Heart left ventricle (tissue), 16 donors: Measurements from ENCODE around the gene BANK1. TPM values are rescaled to one million over a fixed set of nuclear protein-coding genes. Genes with fewer than 3 reads are reported as not detected.

Experiments used
- ATAC-seq, 4 donors: fragments of 200-7000 bp; cut with Tn5 transposase; one replicate each; pipeline ENCODE4 v1.9.1; 2020 to 2022; ENCODE audit warnings: moderate library complexity in 4 of 4, mild to moderate bottlenecking in 3 of 4, moderate number of reproducible peaks in 1 of 4
- DNase-seq, 5 donors: peaks; one replicate each; pipeline ENCODE4 v3.0.0-alpha.2; 2020
- H3K27ac ChIP-seq, 12 donors: fragments of 200-600 bp; sonication (generic) in 4 of 12; one replicate each; pipeline versions ENCODE4 v1.5.0 to v1.8.0; 2016 to 2022; ENCODE audit warnings: mild to moderate bottlenecking in 2 of 12
- H3K27me3 ChIP-seq, 9 donors: fragments of 200-600 bp; sonication (generic) in 2 of 9; one replicate each; pipeline versions ENCODE4 v1.5.1 to v1.8.0; 2016 to 2022; ENCODE audit warnings: mild to moderate bottlenecking in 3 of 9
- H3K36me3 ChIP-seq, 9 donors: fragments of 200-600 bp; sonication (generic) in 2 of 9; one replicate each; pipeline versions ENCODE4 v1.5.0 to v1.8.0; 2018 to 2022; ENCODE audit warnings: mild to moderate bottlenecking in 2 of 9
- H3K4me1 ChIP-seq, 12 donors: fragments of 200-600 bp; sonication (generic) in 4 of 12; one replicate each; pipeline versions ENCODE4 v1.5.0 to v1.8.0; 2016 to 2022; ENCODE audit warnings: mild to moderate bottlenecking in 3 of 12
- H3K4me3 ChIP-seq, 12 donors: fragments of 200-600 bp; sonication (generic) in 4 of 12; one replicate each; pipeline versions ENCODE4 v1.5.0 to v1.8.0; 2017 to 2022; ENCODE audit warnings: mild to moderate bottlenecking in 9 of 12, moderate library complexity in 4 of 12
- H3K9me3 ChIP-seq, 12 donors: fragments of 200-600 bp; sonication (generic) in 4 of 12; one replicate each; pipeline versions ENCODE4 v1.5.0 to v1.8.0; 2016 to 2022; ENCODE audit warnings: mild to moderate bottlenecking in 1 of 12
- CTCF ChIP-seq, 12 donors: fragments of 200-600 bp; sonication (generic) in 4 of 12; IDR thresholded peaks; one replicate each; pipeline versions ENCODE4 v1.5.0 to v1.8.0; 2018 to 2022; ENCODE audit warnings: antibody characterized with exemption in 12 of 12, mild to moderate bottlenecking in 5 of 12
- POLR2A ChIP-seq, 2 donors: fragments of 450-650 bp; IDR thresholded peaks; one replicate each; pipeline ENCODE4 v1.6.1; 2017; ENCODE audit warnings: antibody characterized with exemption in 2 of 2, mild to moderate bottlenecking in 2 of 2, moderate library complexity in 2 of 2
- WGBS, 4 donors: extraction: QIAGEN DNeasy Blood & Tissue Kit in 2 of 4; methylation state at CpG; one replicate each; pipeline versions ENCODE4 v1.1.5 to v1.1.7; 2013 to 2018; 5-methylcytosine and 5-hydroxymethylcytosine counted together
- intact Hi-C, 10 donors: fragments of 100-400 bp; cut with DNase I; formaldehyde crosslinking; loops; one replicate each; pipeline versions ENCODE4 v1.11.1 to v1.14.2; 2022
- polyA plus RNA-seq, 2 donors: library from polyadenylated mRNA; stranded (reverse); fragments of 200-250 nt; gene quantifications; one replicate each; pipeline ENCODE4 v1.2.3, GENCODE V29; 2013
- total RNA-seq, 9 donors: library from RNA; depleted of rRNA in 2 of 9; stranded (reverse); fragments of >200 nt in 2 of 9; fragmentation: NEBNext Ultra II Directional in 3 of 9; extraction: Animal tissue kit (Norgen Biotek cat#: 25700) in 3 of 9; gene quantifications; one replicate each; pipeline versions ENCODE4 v1.1.0 to v1.2.4, GENCODE V29; 2016 to 2023
- donor health status: ischemic (EF 13 %, LVEDD 7.1; RV severe dilation, severe dysfunction).
- donor health status: healthy with polysubstance abuse.
- donor health status: DM: no; HTN: yes; CAD: no.
- donor health status: DM: no; HTN: no; CAD: no.
- donor health status: ischemic (EF 25% LVEDD 6.9; RV normal size, moderate dysfunction).
- donor health status: ischemic (EF 25% LVEDD 5.7; RV mildly dilated, moderate dysfunction).
- donor health status: healthy.
- donor health status: DM: yes; HTN: yes; CAD: no.
- donor health status: ischemic (EF 35%, LVEDD 5.7; RV mildly dilated, moderate dysfunction).
- donor health status: nonischemic (EF 11% LVEDD 7.7; RV severe dilation, severe dysfunction).
- donor health status: DM: yes; HTN: yes; CAD: no.
- donor health status: PGD.
- donor health status: ischemic (EF 29% LVEDD 5.4; RV normal size, mild dysfunction).
- donor health status: nonischemic (EF 23%, LVEDD 6.1; RV moderate dilation, normal function).

The BANK1 gene
- total and polyA plus RNA-seq, 11 donors = 0.08 to 2.7 (median 0.46) TPM; not detected in 4

- TF ChIP-seq POLR2A (IDR thresholded peaks at IDR 0.05) = no peak
- no peak for TF ChIP-seq CTCF (IDR thresholded peaks at IDR 0.05)
- H3K4me1 ChIP-seq = peaks cover 0 to 22% (median 0%) of the 10 kb centered on the region in 12 donors
- intact Hi-C loops = no loop called here
- H3K27me3 ChIP-seq = no peaks in the 10 kb centered on the region
- no peak for ATAC-seq
- H3K36me3 ChIP-seq = no peaks in the 10 kb centered on the region
- H3K27ac ChIP-seq = no peak overlapping the region
- no peaks in the 10 kb centered on the region for H3K9me3 ChIP-seq
- H3K4me3 ChIP-seq = no peak overlapping the region
- no peak for DNase-seq
These were observed 41.3 kb downstream of the BANK1 start for GRCh38 chr4:101831816-101832215.

GRCh38 chr4:101833480-101833879 is 43.0 kb downstream of the BANK1 start:
- intact Hi-C loops = no loop called here
- 56 to 73% (median 62%) methylated on average over 1 of the region's 1 CpG for WGBS, 4 donors

GRCh38 chr4:101835121-101835904 is 44.8 kb downstream of the BANK1 start:
- Histone ChIP-seq H3K27me3 (no peaks in the 10 kb centered on the region), H3K4me3 (no peak overlapping the region), H3K4me1 (peaks cover 0 to 22% (median 0%) of the 10 kb centered on the region in 12 donors), H3K27ac (peak overlapping the region in 1 of 12 donors; percentile 68), H3K9me3 (no peaks in the 10 kb centered on the region), H3K36me3 (no peaks in the 10 kb centered on the region)
- WGBS, 4 donors = 8 to 22% (median 16%) methylated on average over 2 of the region's 2 CpGs
- DNase-seq (no peak), ATAC-seq (peak in 1 of 4 donors; percentile 36)
- TF ChIP-seq POLR2A (IDR thresholded peaks at IDR 0.05) (no peak), CTCF (IDR thresholded peaks at IDR 0.05) (no peak)
- intact Hi-C loops = no loop called here

More at GRCh38 chr4:101833480-101833879, 43.0 kb downstream of the BANK1 start:
- Histone ChIP-seq H3K36me3 (no peaks in the 10 kb centered on the region), H3K27me3 (no peaks in the 10 kb centered on the region), H3K4me3 (no peak overlapping the region), H3K27ac (peak overlapping the region in 1 of 12 donors; percentile 34), H3K4me1 (peaks cover 0 to 22% (median 0%) of the 10 kb centered on the region in 12 donors), H3K9me3 (no peaks in the 10 kb centered on the region)
- ATAC-seq (peak in 1 of 4 donors; percentile 45), DNase-seq (no peak)
- TF ChIP-seq POLR2A (IDR thresholded peaks at IDR 0.05) (no peak), CTCF (IDR thresholded peaks at IDR 0.05) (no peak)

- Histone ChIP-seq H3K27ac (no peak overlapping the region), H3K4me1 (no peaks in the 10 kb centered on the region), H3K36me3 (no peaks in the 10 kb centered on the region), H3K27me3 (no peaks in the 10 kb centered on the region), H3K4me3 (no peak overlapping the region), H3K9me3 (no peaks in the 10 kb centered on the region)
- ATAC-seq (no peak), DNase-seq (no peak)
- WGBS, 4 donors = 64 to 78% (median 68%) methylated on average over 1 of the region's 1 CpG
- TF ChIP-seq CTCF (IDR thresholded peaks at IDR 0.05) (no peak), POLR2A (IDR thresholded peaks at IDR 0.05) (no peak)
- intact Hi-C loops = no loop called here
These were observed 52.5 kb downstream of the BANK1 start for GRCh38 chr4:101843054-101843453.
